HCT116 (cell line): Measurements from ENCODE around the gene SIAH2. TPM values are rescaled to one million over a fixed set of nuclear protein-coding genes. Genes with fewer than 3 reads are reported as not detected.

Source experiments
- ATAC-seq: fragments of 200-7000 bp; cut with Tn5 transposase; 2 replicates; pipeline ENCODE4 v1.9.1; 2020; ENCODE audit warnings: mild to moderate bottlenecking, moderate library complexity
- BruUV-seq: library from RNA; stranded (reverse); fragments of 400-500 nt; replicated peaks from 2 replicates; lab custom pipeline; 2021; lab: Mats Ljungman, UMichigan
- CTCF ChIA-PET: fragments of 300-600 bp; sonication (Branson Sonifier 250); formaldehyde crosslinking; loops from one replicate; lab custom pipeline; 2021; ENCODE audit warnings: antibody characterized with exemption; lab: Charles Lee
- POLR2A ChIA-PET: fragments of 300-600, 350-600 bp; sonication (Branson Sonifier 250); formaldehyde crosslinking; loops from one replicate; lab custom pipeline; 2021; ENCODE audit warnings: antibody characterized with exemption; lab: Charles Lee
- RAD21 ChIA-PET, 2 experiments: fragments of 300-600 bp; sonication (Branson Sonifier 250); formaldehyde crosslinking; loops; one replicate each; lab custom pipeline; 2023; ENCODE audit warnings: low total read pairs in 2 of 2; ENCODE audit not compliant: uncharacterized antibody in 2 of 2, unreplicated experiment in 2 of 2, low non-redundant PET in 1 of 2; lab: Charles Lee
- DNase-seq: peaks from one replicate; pipeline ENCODE4 v3.0.0-alpha.2; 2010; ENCODE audit warnings: low read depth, low spot score
- H2AFZ ChIP-seq: fragments of 200-600 bp; shearing (Covaris generic), sonication (generic); 2 replicates; pipeline ENCODE4 v1.6.1; 2017; ENCODE audit warnings: low read depth, mixed run types, mixed read lengths, antibody characterized with exemption, low read length; ENCODE audit not compliant: poor library complexity, severe bottlenecking
- H3K27ac ChIP-seq: 2 replicates; pipeline ENCODE4 v1.5.1; 2012; ENCODE audit warnings: low read depth, low read length
- H3K27me3 ChIP-seq: fragments of 200-600 bp; sonication (generic); 2 replicates; pipeline ENCODE4 v1.6.1; 2016; ENCODE audit warnings: mixed run types, low read length, mixed read lengths; ENCODE audit not compliant: insufficient read depth
- H3K36me3 ChIP-seq, 2 experiments: fragments of 200-500 bp in 1 of 2; fragments of 200-600 bp in 1 of 2; sonication (Bioruptor generic) in 1 of 2; sonication (generic) in 1 of 2; 2 replicates each; pipeline versions ENCODE4 v1.5.1 to v1.6.1; 2014 to 2016; ENCODE audit warnings: low read length in 2 of 2, inconsistent platforms in 1 of 2, mixed read lengths in 1 of 2, mixed run types in 1 of 2; ENCODE audit not compliant: insufficient read depth in 2 of 2, control insufficient read depth in 1 of 2
- H3K4me1 ChIP-seq, 2 experiments: fragments of 200-600 bp in 1 of 2; sonication (generic) in 1 of 2; 2 replicates each; pipeline versions ENCODE4 v1.5.1 to v1.6.1; 2012 to 2017; ENCODE audit warnings: low read length in 2 of 2, inconsistent platforms in 1 of 2, mild to moderate bottlenecking in 1 of 2, mixed read lengths in 1 of 2, mixed run types in 1 of 2, moderate library complexity in 1 of 2; ENCODE audit not compliant: insufficient read depth in 2 of 2, control insufficient read depth in 1 of 2
- H3K4me2 ChIP-seq: fragments of 200-600 bp; sonication (generic); 2 replicates; pipeline ENCODE4 v1.6.1; 2017; ENCODE audit warnings: mixed run types, low read length, mixed read lengths
- H3K4me3 ChIP-seq, 2 experiments: fragments of 200-600 bp in 1 of 2; sonication (generic) in 1 of 2; replicated peaks in 1 of 2; 2 replicates each; pipeline ENCODE4 v1.5.1; 2011 to 2016; ENCODE audit warnings: low read length in 2 of 2, control low read depth in 1 of 2, low read depth in 1 of 2, mild to moderate bottlenecking in 1 of 2, mixed read lengths in 1 of 2, mixed run types in 1 of 2
- H3K79me2 ChIP-seq: fragments of 200-600 bp; sonication (generic); 2 replicates; pipeline ENCODE4 v1.6.1; 2017; ENCODE audit warnings: mild to moderate bottlenecking, mixed run types, low read length, moderate library complexity, mixed read lengths; ENCODE audit not compliant: insufficient read depth
- H3K9ac ChIP-seq: fragments of 200-600 bp; sonication (generic); 2 replicates; pipeline ENCODE4 v1.6.1; 2016; ENCODE audit warnings: low read length, mixed read lengths
- H3K9me2 ChIP-seq: fragments of 200-600 bp; sonication (generic), shearing (Covaris generic); 2 replicates; pipeline ENCODE4 v1.6.1; 2017; ENCODE audit warnings: mixed run types, mild to moderate bottlenecking, moderate library complexity; ENCODE audit not compliant: insufficient read depth
- H3K9me3 ChIP-seq, 2 experiments: fragments of 200-500 bp in 1 of 2; fragments of 200-600 bp in 1 of 2; sonication (Bioruptor generic) in 1 of 2; sonication (generic) in 1 of 2; 2 replicates each; pipeline ENCODE4 v1.6.1; 2014 to 2017; ENCODE audit warnings: low read length in 2 of 2, mixed read lengths in 2 of 2, inconsistent platforms in 1 of 2, low read depth in 1 of 2, mild to moderate bottlenecking in 1 of 2, mixed run types in 1 of 2, moderate library complexity in 1 of 2; ENCODE audit not compliant: control insufficient read depth in 1 of 2, insufficient read depth in 1 of 2
- H4K20me1 ChIP-seq: fragments of 200-600 bp; sonication (generic), shearing (Covaris generic); 2 replicates; pipeline ENCODE4 v1.6.1; 2017; ENCODE audit warnings: mixed run types, mild to moderate bottlenecking, moderate library complexity; ENCODE audit not compliant: insufficient read depth
- EGR1 ChIP-seq: IDR thresholded peaks from 2 replicates; pipeline ENCODE4 v1.6.1; 2012; ENCODE audit warnings: low read depth
- EZH2 ChIP-seq: fragments of 200-600 bp; sonication (generic); IDR thresholded peaks from 2 replicates; pipeline ENCODE4 v1.6.1; 2017; ENCODE audit warnings: antibody characterized with exemption, mixed run types
- FOSL1 ChIP-seq: IDR thresholded peaks from 2 replicates; pipeline ENCODE4 v1.6.1; 2012; ENCODE audit warnings: low read depth
- POLR2AphosphoS5 ChIP-seq: IDR thresholded peaks from 2 replicates; pipeline ENCODE4 v1.6.1; 2011; ENCODE audit warnings: mild to moderate bottlenecking, low read depth, low read length, moderate library complexity
- SIN3A ChIP-seq: IDR thresholded peaks from 2 replicates; pipeline ENCODE4 v1.6.1; 2012; ENCODE audit warnings: low read depth
- SP1 ChIP-seq: IDR thresholded peaks from 2 replicates; pipeline ENCODE4 v1.6.1; 2012; ENCODE audit warnings: low read depth
- SRF ChIP-seq: IDR thresholded peaks from 2 replicates; pipeline ENCODE4 v1.6.1; 2012; ENCODE audit warnings: low read depth
- ZFX ChIP-seq: fragments of 450-650 bp; IDR thresholded peaks from 2 replicates; pipeline ENCODE4 v1.6.1; 2017
- ZNF274 ChIP-seq: fragments of 200-500 bp; sonication (Bioruptor generic); IDR thresholded peaks from 2 replicates; pipeline ENCODE4 v1.6.1; 2014; ENCODE audit warnings: mild to moderate bottlenecking, low read depth, low read length, inconsistent platforms
- intact Hi-C: fragments of 100-400 bp; cut with micrococcal nuclease; formaldehyde crosslinking; loops from 2 replicates; pipeline ENCODE4 v1.10.0; 2022
- total RNA-seq: library from RNA; stranded (reverse); gene quantifications from one replicate; pipeline ENCODE4 v1.2.1, GENCODE V29; 2021; ENCODE audit not compliant: unreplicated experiment
- TF ChIP-seq, protein P1 (sequence below): IDR thresholded peaks from 2 replicates; pipeline ENCODE4 v1.6.1; 2012
- TF ChIP-seq, protein P2 (sequence below): IDR thresholded peaks from 2 replicates; pipeline ENCODE4 v1.6.1; 2011; ENCODE audit warnings: mild to moderate bottlenecking, low read length, moderate library complexity; ENCODE audit not compliant: insufficient replicate concordance; ENCODE audit errors: extremely low read depth
- TF ChIP-seq, protein P3 (sequence below): IDR thresholded peaks from 2 replicates; pipeline ENCODE4 v1.6.1; 2012

SIAH2 gene
- total RNA-seq, 1 experiment from 2014 or later, result 39.9 TPM

DNA sequence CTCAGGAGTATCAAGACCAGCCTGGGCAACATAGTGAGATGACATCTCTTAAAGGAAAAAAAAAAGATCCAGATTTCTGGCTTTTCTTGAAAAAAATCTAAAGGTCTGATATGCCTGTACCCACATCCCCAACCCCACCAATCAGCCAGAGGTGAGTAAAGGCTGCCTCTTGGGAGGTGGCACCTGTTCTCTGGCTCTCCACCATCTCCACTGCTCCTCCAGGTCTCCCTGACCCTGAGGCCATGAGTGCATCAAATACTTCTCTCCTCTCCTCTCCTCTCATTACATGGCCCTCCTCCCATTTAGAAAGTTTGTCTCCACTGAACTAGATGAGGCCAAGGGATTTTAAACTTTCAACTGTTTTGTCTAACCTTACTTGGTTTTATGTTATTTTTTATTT lies 5.2 kb downstream of the SIAH2 start:
- TF ChIP-seq SRF (no peak), SP1 (no peak), ZNF274 (no peak), EZH2 (no peak), ZFX (no peak), EGR1 (no peak), SIN3A (no peak), FOSL1 (no peak), POLR2AphosphoS5 (no peak)
- TF ChIP-seq, protein P1, sequence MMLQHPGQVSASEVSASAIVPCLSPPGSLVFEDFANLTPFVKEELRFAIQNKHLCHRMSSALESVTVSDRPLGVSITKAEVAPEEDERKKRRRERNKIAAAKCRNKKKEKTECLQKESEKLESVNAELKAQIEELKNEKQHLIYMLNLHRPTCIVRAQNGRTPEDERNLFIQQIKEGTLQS, result no peak
- TF ChIP-seq, protein P2, sequence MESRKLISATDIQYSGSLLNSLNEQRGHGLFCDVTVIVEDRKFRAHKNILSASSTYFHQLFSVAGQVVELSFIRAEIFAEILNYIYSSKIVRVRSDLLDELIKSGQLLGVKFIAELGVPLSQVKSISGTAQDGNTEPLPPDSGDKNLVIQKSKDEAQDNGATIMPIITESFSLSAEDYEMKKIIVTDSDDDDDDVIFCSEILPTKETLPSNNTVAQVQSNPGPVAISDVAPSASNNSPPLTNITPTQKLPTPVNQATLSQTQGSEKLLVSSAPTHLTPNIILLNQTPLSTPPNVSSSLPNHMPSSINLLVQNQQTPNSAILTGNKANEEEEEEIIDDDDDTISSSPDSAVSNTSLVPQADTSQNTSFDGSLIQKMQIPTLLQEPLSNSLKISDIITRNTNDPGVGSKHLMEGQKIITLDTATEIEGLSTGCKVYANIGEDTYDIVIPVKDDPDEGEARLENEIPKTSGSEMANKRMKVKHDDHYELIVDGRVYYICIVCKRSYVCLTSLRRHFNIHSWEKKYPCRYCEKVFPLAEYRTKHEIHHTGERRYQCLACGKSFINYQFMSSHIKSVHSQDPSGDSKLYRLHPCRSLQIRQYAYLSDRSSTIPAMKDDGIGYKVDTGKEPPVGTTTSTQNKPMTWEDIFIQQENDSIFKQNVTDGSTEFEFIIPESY, result no peak
- TF ChIP-seq, protein P3, sequence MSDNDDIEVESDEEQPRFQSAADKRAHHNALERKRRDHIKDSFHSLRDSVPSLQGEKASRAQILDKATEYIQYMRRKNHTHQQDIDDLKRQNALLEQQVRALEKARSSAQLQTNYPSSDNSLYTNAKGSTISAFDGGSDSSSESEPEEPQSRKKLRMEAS, result no peak
- TF ChIP-seq, all 23 proteins: peak for 0
- Histone ChIP-seq H3K36me3 (0 out of 4 replicates have a peak, but pooled peaks cover 3 to 4% of the 10 kb centered on the region in 2 experiments), H3K9me3 (no peaks in the 10 kb centered on the region), H3K9ac (no peak overlapping the region), H3K4me1 (peaks cover 12 to 31% of the 10 kb centered on the region in 2 experiments), H4K20me1 (peaks cover 7% of the 10 kb centered on the region; the same call in 1 of the 2 replicates), H2AFZ (no peak overlapping the region), H3K4me2 (no peak overlapping the region), H3K4me3 (no peak overlapping the region), H3K79me2 (peaks cover 94% of the 10 kb centered on the region), H3K27ac (no peak overlapping the region), H3K27me3 (no peaks in the 10 kb centered on the region), H3K9me2 (no peaks in the 10 kb centered on the region)
- BruUV-seq, result no TSS peak
- intact Hi-C loops, result no loop called here
- ChIA-PET POLR2A (no interaction called here), CTCF (no interaction called here), RAD21 (no interaction called here)
- DNase-seq (no peak), ATAC-seq (no peak)
